ENCODE results near the gene GPLD1.

GPLD1 gene

DNA sequence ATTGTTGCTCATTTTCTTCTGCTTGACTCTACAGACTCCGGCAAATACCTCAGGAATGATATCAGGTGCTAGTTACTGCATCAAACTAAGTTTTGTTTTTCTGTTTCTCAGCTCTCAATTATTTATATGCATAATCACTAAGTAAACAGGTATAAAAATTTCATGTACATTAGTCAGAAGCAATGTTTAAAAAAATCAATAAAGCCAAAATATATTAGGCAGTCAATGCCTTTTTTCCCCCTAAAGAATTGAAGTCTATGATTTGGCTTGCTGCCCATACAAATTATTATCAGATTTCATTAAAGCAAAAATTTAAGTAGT, 107.2 kb downstream of the GPLD1 start:
- no peak overlapping the region for H3K4me3 ChIP-seq (ENCODE audit: low read depth, low read length)
- TF ChIP-seq, protein P1, sequence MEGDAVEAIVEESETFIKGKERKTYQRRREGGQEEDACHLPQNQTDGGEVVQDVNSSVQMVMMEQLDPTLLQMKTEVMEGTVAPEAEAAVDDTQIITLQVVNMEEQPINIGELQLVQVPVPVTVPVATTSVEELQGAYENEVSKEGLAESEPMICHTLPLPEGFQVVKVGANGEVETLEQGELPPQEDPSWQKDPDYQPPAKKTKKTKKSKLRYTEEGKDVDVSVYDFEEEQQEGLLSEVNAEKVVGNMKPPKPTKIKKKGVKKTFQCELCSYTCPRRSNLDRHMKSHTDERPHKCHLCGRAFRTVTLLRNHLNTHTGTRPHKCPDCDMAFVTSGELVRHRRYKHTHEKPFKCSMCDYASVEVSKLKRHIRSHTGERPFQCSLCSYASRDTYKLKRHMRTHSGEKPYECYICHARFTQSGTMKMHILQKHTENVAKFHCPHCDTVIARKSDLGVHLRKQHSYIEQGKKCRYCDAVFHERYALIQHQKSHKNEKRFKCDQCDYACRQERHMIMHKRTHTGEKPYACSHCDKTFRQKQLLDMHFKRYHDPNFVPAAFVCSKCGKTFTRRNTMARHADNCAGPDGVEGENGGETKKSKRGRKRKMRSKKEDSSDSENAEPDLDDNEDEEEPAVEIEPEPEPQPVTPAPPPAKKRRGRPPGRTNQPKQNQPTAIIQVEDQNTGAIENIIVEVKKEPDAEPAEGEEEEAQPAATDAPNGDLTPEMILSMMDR (IDR thresholded peaks at IDR 0.05; ENCODE audit: borderline replicate concordance, insufficient read depth, low read depth, low read length): no peak

DNA sequence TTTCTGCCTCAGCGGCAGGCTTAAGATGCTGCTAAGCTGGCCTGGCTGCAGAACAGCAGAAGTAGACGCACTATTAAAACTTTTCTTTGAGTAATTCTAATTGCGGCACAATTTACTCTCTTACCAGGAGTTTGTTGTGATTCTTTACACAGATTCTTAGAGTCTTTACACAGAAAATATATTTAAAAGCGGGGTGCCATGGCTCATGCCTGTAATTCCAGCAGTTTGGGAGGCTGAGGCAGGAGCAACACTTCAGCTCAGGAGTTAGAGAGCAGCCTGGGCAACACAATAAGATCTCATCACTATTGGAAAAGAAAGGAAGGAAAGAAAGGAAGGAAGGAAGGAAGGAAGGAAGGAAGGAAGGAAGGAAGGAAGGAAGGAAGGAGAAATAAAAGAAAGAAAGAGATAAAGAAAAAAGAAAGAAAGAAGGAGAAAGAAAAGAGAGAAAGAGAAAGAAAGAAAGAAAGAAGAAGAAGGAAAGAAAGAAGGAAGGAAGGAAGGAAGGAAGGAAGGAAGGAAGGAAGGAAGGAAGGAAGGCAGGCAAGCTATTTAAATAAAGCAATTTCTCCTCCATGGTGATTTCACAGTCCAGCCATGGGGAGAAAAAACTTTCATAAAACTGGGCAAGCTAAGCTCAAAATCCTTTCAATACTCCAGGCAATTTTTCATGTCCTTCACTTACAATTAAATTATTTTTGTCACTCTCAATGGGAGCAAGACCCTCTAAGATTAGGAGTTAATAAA, 107.7 kb downstream of the GPLD1 start:
- no peak overlapping the region for H3K4me3 ChIP-seq (ENCODE audit: low read depth, low read length)
- TF ChIP-seq, protein P1 (IDR thresholded peaks at IDR 0.05; ENCODE audit: borderline replicate concordance, insufficient read depth, low read depth, low read length): no peak

DNA sequence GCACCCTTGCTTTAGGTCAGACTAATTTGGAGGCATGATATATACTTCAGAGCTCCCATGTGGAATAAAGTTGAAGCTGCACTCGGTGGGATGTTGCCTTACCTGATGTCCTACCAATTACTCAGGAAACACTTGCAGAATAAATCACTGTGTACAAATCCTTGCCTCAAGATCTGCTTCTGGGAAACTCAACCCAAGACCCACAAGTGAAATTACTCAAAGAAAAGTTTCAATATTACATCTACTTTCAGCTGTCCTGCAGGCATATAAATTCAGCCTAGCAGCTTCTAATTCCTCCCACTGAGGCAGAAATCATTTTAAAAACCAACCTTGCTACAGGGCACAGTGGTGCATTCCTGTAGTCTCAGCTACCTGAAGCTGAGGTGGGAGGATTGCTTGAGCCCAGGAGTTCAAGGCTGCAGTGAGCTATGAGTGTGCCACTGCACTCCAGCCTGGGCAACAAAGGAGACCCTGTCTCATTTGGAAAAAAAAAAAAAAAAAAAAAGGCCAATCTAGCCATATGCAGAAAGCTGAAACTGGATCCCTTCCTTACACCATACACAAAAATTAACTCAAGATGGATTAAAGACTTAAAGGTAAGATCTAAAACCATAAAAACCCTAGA, 110.8 kb downstream of the GPLD1 start:
- H3K4me3 ChIP-seq (ENCODE audit: low read depth, low read length): no peak overlapping the region
- TF ChIP-seq, protein P1 (IDR thresholded peaks at IDR 0.05; ENCODE audit: borderline replicate concordance, insufficient read depth, low read depth, low read length): no peak
